HG03135 (cell line): ENCODE results near the gene KIF16B.

Experiments used
- ATAC-seq: cut with Tn5 transposase; IDR thresholded peaks from one replicate; pipeline ENCODE4 v1.9.1; 2021; ENCODE audit warnings: mild to moderate bottlenecking, moderate library complexity; ENCODE audit not compliant: unreplicated experiment

The KIF16B gene

GRCh38 chr20:16224836-16225235 is 348.4 kb downstream of the KIF16B start:
- no peak for ATAC-seq

- ATAC-seq: no peak
These were observed 350.3 kb downstream of the KIF16B start for GRCh38 chr20:16222859-16223411.
